Measurements from ENCODE around the gene CADM2. TPM values are rescaled to one million over a fixed set of nuclear protein-coding genes. Genes with fewer than 3 reads are reported as not detected.

Gene CADM2
- total RNA-seq, 1 donor from 2014 or later, result 4.0 TPM

- no peak overlapping the region for H3K27ac Mint-ChIP-seq
- no peak for DNase-seq (ENCODE audit: extremely low spot score, unreplicated experiment)
- H3K9me3 Mint-ChIP-seq, result no peaks in the 10 kb centered on the region
- H3K4me1 Mint-ChIP-seq (ENCODE audit: unreplicated experiment), result no peaks in the 10 kb centered on the region
- TF ChIP-seq, protein P1, sequence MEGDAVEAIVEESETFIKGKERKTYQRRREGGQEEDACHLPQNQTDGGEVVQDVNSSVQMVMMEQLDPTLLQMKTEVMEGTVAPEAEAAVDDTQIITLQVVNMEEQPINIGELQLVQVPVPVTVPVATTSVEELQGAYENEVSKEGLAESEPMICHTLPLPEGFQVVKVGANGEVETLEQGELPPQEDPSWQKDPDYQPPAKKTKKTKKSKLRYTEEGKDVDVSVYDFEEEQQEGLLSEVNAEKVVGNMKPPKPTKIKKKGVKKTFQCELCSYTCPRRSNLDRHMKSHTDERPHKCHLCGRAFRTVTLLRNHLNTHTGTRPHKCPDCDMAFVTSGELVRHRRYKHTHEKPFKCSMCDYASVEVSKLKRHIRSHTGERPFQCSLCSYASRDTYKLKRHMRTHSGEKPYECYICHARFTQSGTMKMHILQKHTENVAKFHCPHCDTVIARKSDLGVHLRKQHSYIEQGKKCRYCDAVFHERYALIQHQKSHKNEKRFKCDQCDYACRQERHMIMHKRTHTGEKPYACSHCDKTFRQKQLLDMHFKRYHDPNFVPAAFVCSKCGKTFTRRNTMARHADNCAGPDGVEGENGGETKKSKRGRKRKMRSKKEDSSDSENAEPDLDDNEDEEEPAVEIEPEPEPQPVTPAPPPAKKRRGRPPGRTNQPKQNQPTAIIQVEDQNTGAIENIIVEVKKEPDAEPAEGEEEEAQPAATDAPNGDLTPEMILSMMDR (conservative IDR thresholded peaks at IDR 0.05), result no peak
- H3K4me3 Mint-ChIP-seq, result no peak overlapping the region
- no peaks in the 10 kb centered on the region for H3K36me3 Mint-ChIP-seq
- no peaks in the 10 kb centered on the region for H3K27me3 Mint-ChIP-seq
These were observed 906.1 kb downstream of the CADM2 start for GRCh38 chr3:85864896-85865295.

- H3K27ac Mint-ChIP-seq, result no peak overlapping the region
- TF ChIP-seq, protein P1 (conservative IDR thresholded peaks at IDR 0.05), result no peak
- H3K27me3 Mint-ChIP-seq, result no peaks in the 10 kb centered on the region
- DNase-seq (ENCODE audit: extremely low spot score, unreplicated experiment), result no peak
- no peaks in the 10 kb centered on the region for H3K9me3 Mint-ChIP-seq
- no peaks in the 10 kb centered on the region for H3K4me1 Mint-ChIP-seq (ENCODE audit: unreplicated experiment)
- no peak overlapping the region for H3K4me3 Mint-ChIP-seq
- no peaks in the 10 kb centered on the region for H3K36me3 Mint-ChIP-seq
These were observed 908.3 kb downstream of the CADM2 start for GRCh38 chr3:85867072-85867471.

GRCh38 chr3:85875589-85875988, 916.8 kb downstream of the CADM2 start:
- Mint-ChIP-seq H3K4me1 (ENCODE audit: unreplicated experiment) (no peaks in the 10 kb centered on the region), H3K27ac (no peak overlapping the region), H3K36me3 (no peaks in the 10 kb centered on the region), H3K9me3 (no peaks in the 10 kb centered on the region), H3K27me3 (no peaks in the 10 kb centered on the region), H3K4me3 (no peak overlapping the region)
- TF ChIP-seq, protein P1 (conservative IDR thresholded peaks at IDR 0.05), result no peak
- no peak for DNase-seq (ENCODE audit: extremely low spot score, unreplicated experiment)

DNA sequence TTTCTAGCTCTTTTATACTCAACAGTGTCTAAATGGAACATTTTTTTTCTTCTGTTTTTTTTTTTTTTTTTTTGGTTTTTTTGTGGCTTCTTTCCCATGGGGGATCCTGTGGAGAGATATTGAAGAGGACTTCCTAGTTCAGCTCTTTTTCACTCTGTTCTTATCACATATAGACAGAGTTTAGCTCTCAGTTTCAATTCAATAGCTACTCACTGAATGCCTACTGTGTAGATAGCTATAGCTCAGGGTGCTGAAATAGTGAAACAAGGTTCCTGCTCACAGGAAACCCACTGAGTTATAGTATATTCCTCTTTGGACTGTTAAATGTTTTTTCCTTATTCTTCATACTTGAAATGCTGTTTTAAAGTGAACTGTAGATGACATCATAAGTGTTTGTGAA, 918.8 kb downstream of the CADM2 start:
- Mint-ChIP-seq H3K27me3 (no peaks in the 10 kb centered on the region), H3K4me1 (ENCODE audit: unreplicated experiment) (no peaks in the 10 kb centered on the region), H3K4me3 (no peak overlapping the region)

DNA sequence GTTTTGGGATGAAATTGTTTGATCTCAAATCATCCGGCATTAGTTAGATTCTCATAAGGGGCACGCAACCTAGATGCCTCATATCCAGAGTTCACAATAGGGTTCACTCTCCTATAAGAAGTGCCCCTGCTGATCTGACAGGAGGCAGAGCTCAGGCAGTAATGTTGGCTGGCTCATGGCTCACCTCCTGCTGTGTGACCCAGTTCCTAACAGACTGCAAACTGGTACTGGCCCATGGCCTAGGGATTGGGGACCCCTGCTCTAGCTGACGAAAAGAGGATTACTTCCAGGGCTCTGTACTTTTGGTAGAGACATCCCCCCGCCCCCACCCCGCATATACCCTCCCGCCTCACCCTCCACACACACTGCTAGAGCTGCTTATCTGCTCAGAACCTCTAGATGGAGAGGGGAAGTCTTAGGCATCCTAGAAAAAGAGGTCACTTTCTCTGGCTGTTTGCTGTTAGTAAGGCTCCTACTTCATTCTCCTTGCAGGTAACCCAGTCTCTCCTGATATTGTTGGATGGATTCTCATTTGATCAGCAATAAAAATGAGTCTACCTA, 923.1 kb downstream of the CADM2 start:
- Mint-ChIP-seq H3K27ac (no peak overlapping the region), H3K4me3 (no peak overlapping the region), H3K4me1 (ENCODE audit: unreplicated experiment) (no peaks in the 10 kb centered on the region), H3K9me3 (no peaks in the 10 kb centered on the region), H3K27me3 (no peaks in the 10 kb centered on the region), H3K36me3 (no peaks in the 10 kb centered on the region)
- TF ChIP-seq, protein P1 (conservative IDR thresholded peaks at IDR 0.05), result no peak
- DNase-seq (ENCODE audit: extremely low spot score, unreplicated experiment), result no peak

More for the DNA sequence above, 918.8 kb downstream of the CADM2 start:
- H3K27ac Mint-ChIP-seq, result no peak overlapping the region
- TF ChIP-seq, protein P1 (conservative IDR thresholded peaks at IDR 0.05), result no peak
- no peaks in the 10 kb centered on the region for H3K9me3 Mint-ChIP-seq
- no peak for DNase-seq (ENCODE audit: extremely low spot score, unreplicated experiment)
- H3K36me3 Mint-ChIP-seq, result no peaks in the 10 kb centered on the region
